Fibroblast of skin of abdomen (primary cell): ENCODE results near the gene DCUN1D3.
"Not testable (repeated sequence)": the region's sequence is repeated elsewhere in the genome, so short reads cannot be mapped to it uniquely, and the experiment has no call there.

Experiments
- DNase-seq: peaks from one replicate; pipeline ENCODE4 v3.0.0-alpha.2; 2013

DCUN1D3 gene

DNA sequence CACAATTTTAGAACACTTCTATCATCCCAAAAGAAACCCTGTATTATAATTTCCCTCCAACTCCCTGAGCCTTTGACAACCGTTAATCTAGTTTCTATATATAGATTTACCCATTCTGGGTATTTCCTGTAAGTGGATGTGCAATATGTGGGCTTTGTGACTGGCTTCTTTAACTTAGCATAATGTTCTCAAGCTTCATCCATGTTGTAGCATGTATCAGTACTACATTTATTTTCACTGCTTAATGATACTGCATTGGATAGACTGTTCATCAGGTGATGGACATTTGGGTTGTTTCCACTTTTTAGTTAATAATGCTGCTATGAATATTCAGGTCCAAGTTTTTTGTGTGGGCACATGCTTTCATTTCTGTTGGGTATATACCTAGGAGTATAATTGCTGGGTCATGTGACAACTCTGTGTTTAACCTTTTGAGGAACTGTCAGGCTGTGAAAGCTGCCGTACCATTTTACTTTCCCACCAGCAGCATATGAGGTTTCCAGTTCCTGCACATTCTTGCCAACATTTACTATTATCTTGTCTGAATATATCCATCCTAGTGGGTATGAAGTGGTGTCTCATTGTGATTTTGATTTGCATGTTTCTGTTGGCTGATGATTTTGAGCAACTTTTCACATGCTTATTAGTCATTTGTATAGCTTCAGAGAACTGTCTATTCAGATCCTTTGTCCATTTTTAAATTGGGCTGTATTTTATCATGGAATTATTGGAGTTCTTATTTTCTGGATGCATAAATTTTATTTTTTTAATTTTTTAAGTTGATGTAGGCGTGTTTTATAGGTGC, 77.4 kb downstream of the DCUN1D3 start:
- DNase-seq: no peak

DNA sequence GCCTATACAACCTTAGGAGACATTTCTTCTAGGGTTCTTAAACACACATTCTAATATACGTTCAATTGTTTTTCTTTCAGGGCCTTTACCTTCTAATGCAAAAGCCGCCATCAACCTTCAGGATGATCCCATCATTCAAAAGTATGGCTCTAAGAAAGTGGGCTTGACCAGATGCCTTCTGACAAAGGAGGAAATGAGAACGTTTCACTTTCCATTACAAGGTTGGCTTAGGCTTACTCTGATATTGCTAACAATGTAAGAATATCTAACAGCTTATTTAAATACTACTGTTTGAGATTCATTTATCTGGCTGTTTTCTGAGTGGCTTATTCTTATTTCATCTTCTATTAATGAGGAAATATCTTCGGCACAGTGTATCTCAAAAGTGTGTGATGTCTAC, 78.5 kb downstream of the DCUN1D3 start:
- no peak for DNase-seq

DNA sequence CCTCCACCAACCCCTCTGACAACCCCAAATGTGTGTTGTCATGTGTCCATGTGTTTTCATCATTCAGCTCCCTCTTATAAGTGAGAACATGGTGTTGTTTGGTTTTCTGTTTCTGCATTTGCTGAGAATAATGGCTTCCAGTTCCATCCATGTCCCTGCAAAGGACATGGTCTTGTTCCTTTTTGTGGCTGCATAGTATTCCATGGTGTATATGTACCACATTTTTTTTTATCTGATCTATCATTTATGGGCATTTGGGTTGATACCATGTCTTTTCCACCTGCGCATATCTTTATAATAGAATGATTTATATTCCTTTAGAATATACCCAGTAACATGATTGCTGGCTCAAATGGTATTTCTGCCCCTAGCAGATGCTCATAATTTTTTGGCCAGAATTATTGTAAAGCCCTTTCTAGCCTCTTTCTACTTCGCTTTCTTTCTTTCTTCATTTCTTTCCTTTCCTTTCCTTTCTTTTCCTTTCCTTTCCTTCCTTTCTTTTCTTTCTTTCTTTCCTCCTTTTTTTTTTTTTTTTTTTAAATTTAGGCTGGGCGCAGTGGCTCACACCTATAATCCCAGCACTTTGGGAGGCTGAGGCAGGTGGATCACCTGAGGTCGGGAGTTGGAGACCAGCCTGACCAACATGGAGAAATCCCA, 81.1 kb downstream of the DCUN1D3 start:
- DNase-seq: no peak

DNA sequence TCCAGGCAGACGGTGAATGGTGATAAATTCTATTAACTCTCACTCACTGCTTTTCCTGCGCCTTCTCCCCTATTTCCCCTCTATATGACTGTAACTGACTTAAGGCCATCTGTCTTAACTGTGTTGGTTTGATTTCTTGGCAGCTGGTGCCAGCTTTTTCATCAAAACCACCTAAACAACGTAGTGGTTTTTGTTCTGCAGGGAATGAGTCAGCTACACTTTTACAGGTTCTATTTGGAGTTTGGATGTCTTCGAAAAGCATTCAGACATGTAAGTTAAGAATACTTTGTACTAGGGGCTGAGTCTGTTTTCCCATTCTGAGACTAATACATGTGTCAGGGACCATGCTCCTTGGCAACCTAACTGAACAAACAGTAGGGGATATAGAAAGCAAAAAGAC, 85.4 kb downstream of the DCUN1D3 start:
- no peak for DNase-seq

DNA sequence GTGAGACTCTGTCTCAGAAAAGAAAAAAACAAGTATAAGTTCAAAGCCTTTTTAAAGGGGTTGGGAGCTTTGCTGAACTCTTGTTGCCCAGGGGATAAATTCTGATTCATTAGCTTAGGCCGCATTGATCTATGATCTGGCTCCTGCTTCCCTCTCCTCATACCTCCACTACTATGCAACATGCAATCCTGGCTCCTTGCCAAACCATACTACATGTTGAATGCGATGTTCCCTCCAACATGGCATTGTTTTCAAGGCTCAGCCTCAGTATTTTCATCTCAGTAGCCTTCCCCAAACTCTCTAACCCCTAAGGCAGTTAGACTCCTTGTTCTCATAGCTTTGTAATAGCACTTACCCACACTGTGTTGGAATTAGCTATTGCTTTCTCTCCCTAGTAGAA, 87.6 kb downstream of the DCUN1D3 start:
- DNase-seq: no peak

DNA sequence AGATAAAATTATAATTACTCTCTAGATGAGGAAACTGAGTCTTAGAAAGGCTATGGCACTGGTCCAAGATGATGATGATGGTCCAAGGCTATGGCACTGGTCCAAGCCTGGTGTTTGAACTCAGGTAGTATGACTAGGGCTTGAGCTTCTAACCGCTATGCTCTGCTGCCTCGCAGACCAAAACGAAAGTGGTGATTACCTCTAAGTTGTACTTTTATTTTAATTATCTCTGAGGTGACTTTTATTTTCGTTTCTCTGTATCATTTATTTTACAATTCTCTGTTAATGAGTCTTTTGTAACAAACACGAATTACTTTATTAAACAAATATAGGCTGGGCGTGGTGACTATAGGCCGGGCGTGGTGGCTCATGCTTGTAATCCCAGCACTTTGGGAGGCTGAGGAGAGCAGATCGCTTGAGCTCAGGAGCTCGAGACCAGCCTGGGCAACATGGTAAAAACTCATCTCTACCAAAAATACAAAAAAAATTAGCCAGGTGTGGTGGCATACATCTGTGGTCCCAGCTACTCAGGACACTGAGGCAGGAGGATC, 88.2 kb downstream of the DCUN1D3 start:
- DNase-seq: no peak

DNA sequence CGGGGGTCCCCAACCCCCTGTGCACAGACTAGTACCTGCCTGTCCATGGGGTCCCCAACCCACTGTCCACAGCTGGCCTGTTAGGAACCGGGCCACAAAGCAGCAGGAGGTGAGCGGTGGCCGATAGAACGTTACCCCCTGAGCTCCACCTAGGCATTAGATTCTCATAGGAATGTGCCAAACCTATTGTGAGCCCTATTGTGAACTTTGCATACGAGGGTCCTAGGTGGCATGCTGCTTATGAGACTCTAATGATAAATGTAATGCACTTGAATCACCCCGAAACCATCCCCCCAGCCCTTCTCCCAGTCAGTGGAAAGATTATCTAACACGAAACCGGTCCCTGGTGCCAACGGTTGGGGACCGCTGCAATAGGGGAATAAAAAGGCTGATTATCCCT, 92.3 kb downstream of the DCUN1D3 start:
- no peak for DNase-seq

DNA sequence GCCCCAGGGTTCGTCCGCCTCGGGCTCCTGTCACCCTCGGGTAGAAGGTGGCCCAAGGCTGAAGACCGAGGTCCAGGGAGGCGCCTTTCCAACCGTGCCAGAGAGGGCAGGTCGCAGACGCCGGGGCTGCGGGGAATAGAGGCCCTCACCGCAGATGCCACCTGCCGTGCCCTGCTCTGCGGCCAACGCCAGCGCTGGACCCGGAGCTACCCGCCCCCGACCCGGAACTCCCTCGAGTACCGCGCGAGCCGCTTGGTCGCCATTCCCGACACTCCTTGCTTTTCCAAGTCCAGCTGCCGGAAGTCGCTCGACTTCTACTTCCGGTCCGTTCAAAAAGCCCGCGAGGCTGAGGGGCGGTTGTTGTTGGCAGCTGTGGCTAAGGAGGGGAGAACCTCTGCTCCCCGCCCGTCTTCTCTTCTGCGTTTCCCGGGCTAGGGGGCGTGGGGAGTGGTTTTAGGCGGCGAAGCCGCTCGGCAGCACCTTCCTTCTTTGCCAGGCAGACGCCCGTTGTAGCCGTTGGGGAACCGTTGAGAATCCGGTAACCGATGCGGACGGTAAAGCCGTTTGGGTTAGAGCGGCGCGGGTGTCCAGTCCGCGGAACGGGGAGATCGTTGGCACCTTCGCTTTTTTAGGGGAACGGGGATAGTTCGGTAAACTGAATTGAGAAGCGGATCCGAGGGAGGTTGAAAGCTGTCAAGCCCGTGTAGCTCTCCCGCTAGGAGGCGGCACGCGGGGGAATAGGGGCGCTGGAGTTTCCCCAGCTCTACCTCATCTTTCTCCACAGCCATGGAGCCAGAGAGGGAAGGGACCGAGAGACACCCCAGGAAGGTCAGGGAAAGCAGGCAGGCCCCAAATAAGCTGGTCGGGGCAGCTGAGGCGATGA, 93.7 kb downstream of the DCUN1D3 start, which contains the start of the genes ERI2 and REXO5:
ERI2 (minus strand) TSS at position 305 of the 883 bp plus-strand sequence; CDS start at position 263, 42 bp downstream.
REXO5 (plus strand) TSS at position 360 of the 883 bp plus-strand sequence; CDS start at position 787, 427 bp downstream.
- DNase-seq: peak; percentile 96

DNA sequence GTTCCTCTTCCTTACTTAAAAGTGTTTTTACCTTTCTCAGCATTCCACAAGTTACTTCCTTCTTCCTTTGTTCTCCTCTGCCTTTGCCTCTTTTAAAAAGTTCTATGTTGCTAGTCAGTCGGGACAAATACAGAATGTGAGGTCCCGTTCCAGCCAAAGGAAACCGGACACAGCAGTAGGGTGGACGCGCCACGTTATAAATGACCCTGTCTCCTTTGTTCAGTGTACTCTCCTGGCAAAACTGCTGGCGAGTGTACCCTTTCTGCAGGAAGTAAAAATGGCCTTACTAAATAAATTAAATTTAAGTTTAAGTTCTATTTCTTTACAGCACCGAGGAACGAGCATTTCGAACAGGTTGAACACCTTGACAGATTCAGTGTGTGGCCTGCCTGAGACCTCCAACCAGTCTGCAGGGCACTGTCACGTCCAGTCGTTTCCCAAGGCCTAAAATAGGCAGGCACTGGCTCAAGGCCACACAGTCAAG, 94.4 kb downstream of the DCUN1D3 start:
- DNase-seq: not testable (repeated sequence)
